HCT116 (cell line): Measurements from ENCODE around the gene LRRC8B. TPM values are rescaled to one million over a fixed set of nuclear protein-coding genes. Genes with fewer than 3 reads are reported as not detected.

Experiments
- ATAC-seq: fragments of 200-7000 bp; cut with Tn5 transposase; 2 replicates; pipeline ENCODE4 v1.9.1; 2020; ENCODE audit warnings: mild to moderate bottlenecking, moderate library complexity
- BruUV-seq: library from RNA; stranded (reverse); fragments of 400-500 nt; replicated peaks from 2 replicates; lab custom pipeline; 2021; lab: Mats Ljungman, UMichigan
- CTCF ChIA-PET: fragments of 300-600 bp; sonication (Branson Sonifier 250); formaldehyde crosslinking; loops from one replicate; lab custom pipeline; 2021; ENCODE audit warnings: antibody characterized with exemption; lab: Charles Lee
- POLR2A ChIA-PET: fragments of 300-600, 350-600 bp; sonication (Branson Sonifier 250); formaldehyde crosslinking; loops from one replicate; lab custom pipeline; 2021; ENCODE audit warnings: antibody characterized with exemption; lab: Charles Lee
- RAD21 ChIA-PET, 2 experiments: fragments of 300-600 bp; sonication (Branson Sonifier 250); formaldehyde crosslinking; loops; one replicate each; lab custom pipeline; 2023; ENCODE audit warnings: low total read pairs in 2 of 2; ENCODE audit not compliant: uncharacterized antibody in 2 of 2, unreplicated experiment in 2 of 2, low non-redundant PET in 1 of 2; lab: Charles Lee
- DNase-seq: peaks from one replicate; pipeline ENCODE4 v3.0.0-alpha.2; 2010; ENCODE audit warnings: low read depth, low spot score
- H2AFZ ChIP-seq: fragments of 200-600 bp; shearing (Covaris generic), sonication (generic); 2 replicates; pipeline ENCODE4 v1.6.1; 2017; ENCODE audit warnings: low read depth, mixed run types, mixed read lengths, antibody characterized with exemption, low read length; ENCODE audit not compliant: poor library complexity, severe bottlenecking
- H3K27ac ChIP-seq: 2 replicates; pipeline ENCODE4 v1.5.1; 2012; ENCODE audit warnings: low read depth, low read length
- H3K27me3 ChIP-seq: fragments of 200-600 bp; sonication (generic); 2 replicates; pipeline ENCODE4 v1.6.1; 2016; ENCODE audit warnings: mixed run types, low read length, mixed read lengths; ENCODE audit not compliant: insufficient read depth
- H3K36me3 ChIP-seq, 2 experiments: fragments of 200-500 bp in 1 of 2; fragments of 200-600 bp in 1 of 2; sonication (Bioruptor generic) in 1 of 2; sonication (generic) in 1 of 2; 2 replicates each; pipeline versions ENCODE4 v1.5.1 to v1.6.1; 2014 to 2016; ENCODE audit warnings: low read length in 2 of 2, inconsistent platforms in 1 of 2, mixed read lengths in 1 of 2, mixed run types in 1 of 2; ENCODE audit not compliant: insufficient read depth in 2 of 2, control insufficient read depth in 1 of 2
- H3K4me1 ChIP-seq, 2 experiments: fragments of 200-600 bp in 1 of 2; sonication (generic) in 1 of 2; 2 replicates each; pipeline versions ENCODE4 v1.5.1 to v1.6.1; 2012 to 2017; ENCODE audit warnings: low read length in 2 of 2, inconsistent platforms in 1 of 2, mild to moderate bottlenecking in 1 of 2, mixed read lengths in 1 of 2, mixed run types in 1 of 2, moderate library complexity in 1 of 2; ENCODE audit not compliant: insufficient read depth in 2 of 2, control insufficient read depth in 1 of 2
- H3K4me2 ChIP-seq: fragments of 200-600 bp; sonication (generic); 2 replicates; pipeline ENCODE4 v1.6.1; 2017; ENCODE audit warnings: mixed run types, low read length, mixed read lengths
- H3K4me3 ChIP-seq, 2 experiments: fragments of 200-600 bp in 1 of 2; sonication (generic) in 1 of 2; replicated peaks in 1 of 2; 2 replicates each; pipeline ENCODE4 v1.5.1; 2011 to 2016; ENCODE audit warnings: low read length in 2 of 2, control low read depth in 1 of 2, low read depth in 1 of 2, mild to moderate bottlenecking in 1 of 2, mixed read lengths in 1 of 2, mixed run types in 1 of 2
- H3K79me2 ChIP-seq: fragments of 200-600 bp; sonication (generic); 2 replicates; pipeline ENCODE4 v1.6.1; 2017; ENCODE audit warnings: mild to moderate bottlenecking, mixed run types, low read length, moderate library complexity, mixed read lengths; ENCODE audit not compliant: insufficient read depth
- H3K9ac ChIP-seq: fragments of 200-600 bp; sonication (generic); 2 replicates; pipeline ENCODE4 v1.6.1; 2016; ENCODE audit warnings: low read length, mixed read lengths
- H3K9me2 ChIP-seq: fragments of 200-600 bp; sonication (generic), shearing (Covaris generic); 2 replicates; pipeline ENCODE4 v1.6.1; 2017; ENCODE audit warnings: mixed run types, mild to moderate bottlenecking, moderate library complexity; ENCODE audit not compliant: insufficient read depth
- H3K9me3 ChIP-seq, 2 experiments: fragments of 200-500 bp in 1 of 2; fragments of 200-600 bp in 1 of 2; sonication (Bioruptor generic) in 1 of 2; sonication (generic) in 1 of 2; 2 replicates each; pipeline ENCODE4 v1.6.1; 2014 to 2017; ENCODE audit warnings: low read length in 2 of 2, mixed read lengths in 2 of 2, inconsistent platforms in 1 of 2, low read depth in 1 of 2, mild to moderate bottlenecking in 1 of 2, mixed run types in 1 of 2, moderate library complexity in 1 of 2; ENCODE audit not compliant: control insufficient read depth in 1 of 2, insufficient read depth in 1 of 2
- H4K20me1 ChIP-seq: fragments of 200-600 bp; sonication (generic), shearing (Covaris generic); 2 replicates; pipeline ENCODE4 v1.6.1; 2017; ENCODE audit warnings: mixed run types, mild to moderate bottlenecking, moderate library complexity; ENCODE audit not compliant: insufficient read depth
- CEBPB ChIP-seq: IDR thresholded peaks from 2 replicates; pipeline ENCODE4 v1.6.1; 2012; ENCODE audit warnings: low read depth
- ELF1 ChIP-seq: IDR thresholded peaks from 2 replicates; pipeline ENCODE4 v1.6.1; 2012; ENCODE audit warnings: low read depth, borderline replicate concordance
- EZH2 ChIP-seq: fragments of 200-600 bp; sonication (generic); IDR thresholded peaks from 2 replicates; pipeline ENCODE4 v1.6.1; 2017; ENCODE audit warnings: antibody characterized with exemption, mixed run types
- EZH2phosphoT487 ChIP-seq: fragments of 200-600 bp; IDR thresholded peaks from 2 replicates; pipeline ENCODE4 v1.6.1; 2018; ENCODE audit warnings: antibody characterized with exemption, borderline replicate concordance
- JUND ChIP-seq: IDR thresholded peaks from 2 replicates; pipeline ENCODE4 v1.6.1; 2012
- POLR2AphosphoS5 ChIP-seq: IDR thresholded peaks from 2 replicates; pipeline ENCODE4 v1.6.1; 2011; ENCODE audit warnings: mild to moderate bottlenecking, low read depth, low read length, moderate library complexity
- SIN3A ChIP-seq: IDR thresholded peaks from 2 replicates; pipeline ENCODE4 v1.6.1; 2012; ENCODE audit warnings: low read depth
- SP1 ChIP-seq: IDR thresholded peaks from 2 replicates; pipeline ENCODE4 v1.6.1; 2012; ENCODE audit warnings: low read depth
- SRF ChIP-seq: IDR thresholded peaks from 2 replicates; pipeline ENCODE4 v1.6.1; 2012; ENCODE audit warnings: low read depth
- TCF7L2 ChIP-seq: IDR thresholded peaks from 2 replicates; pipeline ENCODE4 v1.7.0; 2011; ENCODE audit warnings: borderline replicate concordance, inconsistent platforms; ENCODE audit not compliant: insufficient read depth, insufficient read length; ENCODE audit errors: extremely low read depth
- ZFX ChIP-seq: fragments of 450-650 bp; IDR thresholded peaks from 2 replicates; pipeline ENCODE4 v1.6.1; 2017
- intact Hi-C: fragments of 100-400 bp; cut with micrococcal nuclease; formaldehyde crosslinking; loops from 2 replicates; pipeline ENCODE4 v1.10.0; 2022
- total RNA-seq: library from RNA; stranded (reverse); gene quantifications from one replicate; pipeline ENCODE4 v1.2.1, GENCODE V29; 2021; ENCODE audit not compliant: unreplicated experiment
- TF ChIP-seq, protein P1 (sequence below), 3 experiments: fragments of 200-600 bp in 1 of 3; sonication (generic) in 1 of 3; IDR thresholded peaks in 2 of 3; conservative IDR thresholded peaks in 1 of 3; 2 replicates each; pipeline ENCODE4 v1.5.1; 2012 to 2017; ENCODE audit warnings: low read depth in 2 of 3, low read length in 2 of 3, antibody characterized with exemption in 1 of 3, borderline replicate concordance in 1 of 3, control low read depth in 1 of 3, mild to moderate bottlenecking in 1 of 3, mixed read lengths in 1 of 3, mixed run types in 1 of 3, moderate library complexity in 1 of 3; ENCODE audit not compliant: insufficient read depth in 1 of 3
- TF ChIP-seq, protein P2 (sequence below): IDR thresholded peaks from 2 replicates; pipeline ENCODE4 v1.6.1; 2012
- TF ChIP-seq, protein P3 (sequence below): IDR thresholded peaks from 2 replicates; pipeline ENCODE4 v1.6.1; 2011; ENCODE audit warnings: mild to moderate bottlenecking, low read length, moderate library complexity; ENCODE audit not compliant: insufficient replicate concordance; ENCODE audit errors: extremely low read depth
- TF ChIP-seq, protein P4 (sequence below): IDR thresholded peaks from 2 replicates; pipeline ENCODE4 v1.6.1; 2012; ENCODE audit warnings: low read depth

LRRC8B gene
- total RNA-seq, 1 experiment from 2014 or later = 17.9 TPM

DNA sequence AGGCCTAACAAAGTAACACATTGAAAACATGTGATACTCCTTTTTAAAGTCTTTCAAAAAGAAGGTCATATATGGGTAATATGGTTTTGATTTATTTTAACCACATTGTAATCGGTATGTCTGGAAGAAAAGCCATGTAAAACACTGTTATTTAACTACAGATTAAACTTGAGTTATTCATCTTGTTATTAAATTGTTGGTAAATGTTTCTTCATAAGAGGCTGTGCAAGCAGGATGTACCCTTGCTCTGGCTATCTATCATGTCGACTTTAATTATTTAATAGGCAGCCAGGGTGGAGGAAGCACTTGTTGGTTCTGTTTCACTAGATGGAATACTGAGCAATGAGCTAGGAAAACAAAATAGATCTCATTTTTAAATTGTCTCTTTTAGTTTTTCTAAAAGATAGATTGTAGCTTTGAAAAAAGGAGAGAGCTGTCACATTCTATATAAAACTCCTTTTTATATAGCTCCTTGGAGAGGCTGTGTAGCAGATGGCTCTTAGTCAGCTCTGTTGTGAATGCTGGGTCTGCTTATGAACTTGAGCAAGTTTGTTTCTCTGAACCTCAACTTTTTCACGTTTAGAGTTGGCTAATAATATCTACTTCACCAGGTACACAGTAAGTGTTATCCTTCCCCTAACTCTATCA lies 39.5 kb downstream of the LRRC8B start:
- no peaks in the 10 kb centered on the region for H3K27me3 ChIP-seq
- TF ChIP-seq SIN3A (no peak), EZH2 (no peak), TCF7L2 (no peak), JUND (no peak), ZFX (no peak), SRF (no peak), SP1 (no peak), CEBPB (no peak), EZH2phosphoT487 (no peak), ELF1 (no peak), POLR2AphosphoS5 (no peak)
- TF ChIP-seq, protein P1, sequence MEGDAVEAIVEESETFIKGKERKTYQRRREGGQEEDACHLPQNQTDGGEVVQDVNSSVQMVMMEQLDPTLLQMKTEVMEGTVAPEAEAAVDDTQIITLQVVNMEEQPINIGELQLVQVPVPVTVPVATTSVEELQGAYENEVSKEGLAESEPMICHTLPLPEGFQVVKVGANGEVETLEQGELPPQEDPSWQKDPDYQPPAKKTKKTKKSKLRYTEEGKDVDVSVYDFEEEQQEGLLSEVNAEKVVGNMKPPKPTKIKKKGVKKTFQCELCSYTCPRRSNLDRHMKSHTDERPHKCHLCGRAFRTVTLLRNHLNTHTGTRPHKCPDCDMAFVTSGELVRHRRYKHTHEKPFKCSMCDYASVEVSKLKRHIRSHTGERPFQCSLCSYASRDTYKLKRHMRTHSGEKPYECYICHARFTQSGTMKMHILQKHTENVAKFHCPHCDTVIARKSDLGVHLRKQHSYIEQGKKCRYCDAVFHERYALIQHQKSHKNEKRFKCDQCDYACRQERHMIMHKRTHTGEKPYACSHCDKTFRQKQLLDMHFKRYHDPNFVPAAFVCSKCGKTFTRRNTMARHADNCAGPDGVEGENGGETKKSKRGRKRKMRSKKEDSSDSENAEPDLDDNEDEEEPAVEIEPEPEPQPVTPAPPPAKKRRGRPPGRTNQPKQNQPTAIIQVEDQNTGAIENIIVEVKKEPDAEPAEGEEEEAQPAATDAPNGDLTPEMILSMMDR (IDR thresholded peaks at IDR 0.05 in 2 of 3, conservative IDR thresholded peaks at IDR 0.05 in 1 of 3; ENCODE audit: borderline replicate concordance in 1 of 3, insufficient read depth in 1 of 3, low read depth in 2 of 3, low read length in 2 of 3) = no peak
- TF ChIP-seq, protein P2, sequence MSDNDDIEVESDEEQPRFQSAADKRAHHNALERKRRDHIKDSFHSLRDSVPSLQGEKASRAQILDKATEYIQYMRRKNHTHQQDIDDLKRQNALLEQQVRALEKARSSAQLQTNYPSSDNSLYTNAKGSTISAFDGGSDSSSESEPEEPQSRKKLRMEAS = no peak
- TF ChIP-seq, protein P3, sequence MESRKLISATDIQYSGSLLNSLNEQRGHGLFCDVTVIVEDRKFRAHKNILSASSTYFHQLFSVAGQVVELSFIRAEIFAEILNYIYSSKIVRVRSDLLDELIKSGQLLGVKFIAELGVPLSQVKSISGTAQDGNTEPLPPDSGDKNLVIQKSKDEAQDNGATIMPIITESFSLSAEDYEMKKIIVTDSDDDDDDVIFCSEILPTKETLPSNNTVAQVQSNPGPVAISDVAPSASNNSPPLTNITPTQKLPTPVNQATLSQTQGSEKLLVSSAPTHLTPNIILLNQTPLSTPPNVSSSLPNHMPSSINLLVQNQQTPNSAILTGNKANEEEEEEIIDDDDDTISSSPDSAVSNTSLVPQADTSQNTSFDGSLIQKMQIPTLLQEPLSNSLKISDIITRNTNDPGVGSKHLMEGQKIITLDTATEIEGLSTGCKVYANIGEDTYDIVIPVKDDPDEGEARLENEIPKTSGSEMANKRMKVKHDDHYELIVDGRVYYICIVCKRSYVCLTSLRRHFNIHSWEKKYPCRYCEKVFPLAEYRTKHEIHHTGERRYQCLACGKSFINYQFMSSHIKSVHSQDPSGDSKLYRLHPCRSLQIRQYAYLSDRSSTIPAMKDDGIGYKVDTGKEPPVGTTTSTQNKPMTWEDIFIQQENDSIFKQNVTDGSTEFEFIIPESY = no peak
- TF ChIP-seq, protein P4, sequence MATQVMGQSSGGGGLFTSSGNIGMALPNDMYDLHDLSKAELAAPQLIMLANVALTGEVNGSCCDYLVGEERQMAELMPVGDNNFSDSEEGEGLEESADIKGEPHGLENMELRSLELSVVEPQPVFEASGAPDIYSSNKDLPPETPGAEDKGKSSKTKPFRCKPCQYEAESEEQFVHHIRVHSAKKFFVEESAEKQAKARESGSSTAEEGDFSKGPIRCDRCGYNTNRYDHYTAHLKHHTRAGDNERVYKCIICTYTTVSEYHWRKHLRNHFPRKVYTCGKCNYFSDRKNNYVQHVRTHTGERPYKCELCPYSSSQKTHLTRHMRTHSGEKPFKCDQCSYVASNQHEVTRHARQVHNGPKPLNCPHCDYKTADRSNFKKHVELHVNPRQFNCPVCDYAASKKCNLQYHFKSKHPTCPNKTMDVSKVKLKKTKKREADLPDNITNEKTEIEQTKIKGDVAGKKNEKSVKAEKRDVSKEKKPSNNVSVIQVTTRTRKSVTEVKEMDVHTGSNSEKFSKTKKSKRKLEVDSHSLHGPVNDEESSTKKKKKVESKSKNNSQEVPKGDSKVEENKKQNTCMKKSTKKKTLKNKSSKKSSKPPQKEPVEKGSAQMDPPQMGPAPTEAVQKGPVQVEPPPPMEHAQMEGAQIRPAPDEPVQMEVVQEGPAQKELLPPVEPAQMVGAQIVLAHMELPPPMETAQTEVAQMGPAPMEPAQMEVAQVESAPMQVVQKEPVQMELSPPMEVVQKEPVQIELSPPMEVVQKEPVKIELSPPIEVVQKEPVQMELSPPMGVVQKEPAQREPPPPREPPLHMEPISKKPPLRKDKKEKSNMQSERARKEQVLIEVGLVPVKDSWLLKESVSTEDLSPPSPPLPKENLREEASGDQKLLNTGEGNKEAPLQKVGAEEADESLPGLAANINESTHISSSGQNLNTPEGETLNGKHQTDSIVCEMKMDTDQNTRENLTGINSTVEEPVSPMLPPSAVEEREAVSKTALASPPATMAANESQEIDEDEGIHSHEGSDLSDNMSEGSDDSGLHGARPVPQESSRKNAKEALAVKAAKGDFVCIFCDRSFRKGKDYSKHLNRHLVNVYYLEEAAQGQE = no peak
- ChIA-PET RAD21 (no interaction called here), POLR2A (no interaction called here), CTCF (no interaction called here)
- no peak overlapping the region for H3K9ac ChIP-seq
- H3K4me1 ChIP-seq = no peaks in the 10 kb centered on the region
- DNase-seq (no peak), ATAC-seq (no peak)
- H3K27ac ChIP-seq = no peak overlapping the region
- no peaks in the 10 kb centered on the region for H3K36me3 ChIP-seq
- H3K4me3 ChIP-seq = no peak overlapping the region
- intact Hi-C loops = no loop called here
- H3K79me2 ChIP-seq = peaks cover 17% of the 10 kb centered on the region
- BruUV-seq = no TSS peak
- H3K4me2 ChIP-seq = no peak overlapping the region
- no peak overlapping the region for H2AFZ ChIP-seq
- no peaks in the 10 kb centered on the region for H4K20me1 ChIP-seq
- no peaks in the 10 kb centered on the region for H3K9me2 ChIP-seq
- no peaks in the 10 kb centered on the region for H3K9me3 ChIP-seq
